Nephron (organoid): ENCODE data around the gene KDM4C.

ENCODE experiments used
- H3K27ac Mint-ChIP-seq, 3 experiments: 2 replicates each; pipeline ENCODE4 v1.8.0; 2020; ENCODE audit warnings: mixed read lengths in 3 of 3, mild to moderate bottlenecking in 2 of 3, moderate library complexity in 1 of 3
- H3K27me3 Mint-ChIP-seq: 2 replicates; pipeline ENCODE4 v1.8.0; 2021; ENCODE audit warnings: low read depth, mild to moderate bottlenecking, moderate library complexity, mixed read lengths
- H3K36me3 Mint-ChIP-seq: 2 replicates; pipeline ENCODE4 v1.8.0; 2020; ENCODE audit warnings: low read depth, mixed read lengths
- H3K4me1 Mint-ChIP-seq: 2 replicates; pipeline ENCODE4 v1.8.0; 2020; ENCODE audit warnings: mixed read lengths
- H3K4me3 Mint-ChIP-seq, 3 experiments: 2 replicates each; pipeline ENCODE4 v1.8.0; 2020; ENCODE audit warnings: mild to moderate bottlenecking in 3 of 3, mixed read lengths in 3 of 3, moderate library complexity in 2 of 3
- H3K9me3 Mint-ChIP-seq: 2 replicates; pipeline ENCODE4 v1.8.0; 2020; ENCODE audit warnings: mixed read lengths
- CTCF ChIP-seq, 3 experiments: fragments of 200-600 bp; sonication (generic); IDR thresholded peaks; one replicate each; pipeline ENCODE4 v1.5.0; 2021; ENCODE audit warnings: antibody characterized with exemption in 3 of 3; ENCODE audit not compliant: unreplicated experiment in 3 of 3

KDM4C gene

GRCh38 chr9:7205806-7206205 is 448.0 kb downstream of the KDM4C start:
- Mint-ChIP-seq H3K4me1 (no peaks in the 10 kb centered on the region), H3K4me3 (no peak overlapping the region), H3K27me3 (no peaks in the 10 kb centered on the region), H3K36me3 (no peaks in the 10 kb centered on the region), H3K9me3 (no peaks in the 10 kb centered on the region), H3K27ac (no peak overlapping the region)
- TF ChIP-seq CTCF (IDR thresholded peaks at IDR 0.05; ENCODE audit: unreplicated experiment in 3 of 3) = no peak

- no peaks in the 10 kb centered on the region for H3K9me3 Mint-ChIP-seq
- no peaks in the 10 kb centered on the region for H3K27me3 Mint-ChIP-seq
- H3K4me1 Mint-ChIP-seq = no peaks in the 10 kb centered on the region
- no peak overlapping the region for H3K27ac Mint-ChIP-seq
- no peaks in the 10 kb centered on the region for H3K36me3 Mint-ChIP-seq
- TF ChIP-seq CTCF (IDR thresholded peaks at IDR 0.05; ENCODE audit: unreplicated experiment in 3 of 3) = no peak
- no peak overlapping the region for H3K4me3 Mint-ChIP-seq
Observed at GRCh38 chr9:7206221-7206758, 448.5 kb downstream of the KDM4C start.

- Mint-ChIP-seq H3K4me3 (no peak overlapping the region), H3K27ac (no peak overlapping the region), H3K4me1 (peaks cover 7% of the 10 kb centered on the region), H3K27me3 (no peaks in the 10 kb centered on the region), H3K36me3 (no peaks in the 10 kb centered on the region), H3K9me3 (no peaks in the 10 kb centered on the region)
- no peak for TF ChIP-seq CTCF (IDR thresholded peaks at IDR 0.05; ENCODE audit: unreplicated experiment in 3 of 3)
Observed at GRCh38 chr9:7209016-7209715, 451.4 kb downstream of the KDM4C start.

- no peaks in the 10 kb centered on the region for H3K9me3 Mint-ChIP-seq
- H3K27me3 Mint-ChIP-seq = no peaks in the 10 kb centered on the region
- peaks cover 7% of the 10 kb centered on the region for H3K4me1 Mint-ChIP-seq
- H3K4me3 Mint-ChIP-seq = no peak overlapping the region
- TF ChIP-seq CTCF (IDR thresholded peaks at IDR 0.05; ENCODE audit: unreplicated experiment in 3 of 3) = no peak
- no peaks in the 10 kb centered on the region for H3K36me3 Mint-ChIP-seq
- no peak overlapping the region for H3K27ac Mint-ChIP-seq
Observed at GRCh38 chr9:7209990-7210389, 452.2 kb downstream of the KDM4C start.

- Mint-ChIP-seq H3K27ac (no peak overlapping the region), H3K4me1 (peaks cover 7% of the 10 kb centered on the region), H3K36me3 (no peaks in the 10 kb centered on the region), H3K9me3 (no peaks in the 10 kb centered on the region), H3K27me3 (no peaks in the 10 kb centered on the region), H3K4me3 (no peak overlapping the region)
- TF ChIP-seq CTCF (IDR thresholded peaks at IDR 0.05; ENCODE audit: unreplicated experiment in 3 of 3) = no peak
Observed at GRCh38 chr9:7210854-7211637, 453.3 kb downstream of the KDM4C start.
